Ramos (cell line): ENCODE results near the gene CTTNBP2.
"Not testable (repeated sequence)": the region's sequence is repeated elsewhere in the genome, so short reads cannot be mapped to it uniquely, and the experiment has no call there.

Experiments used
- in situ Hi-C: fragments of 300-500 bp; cut with MboI; formaldehyde crosslinking; loops from one replicate; pipeline ENCODE4 v1.14.3; 2022; ENCODE audit warnings: low sequenced_read_pairs; ENCODE audit not compliant: unreplicated experiment

The CTTNBP2 gene

GRCh38 chr7:117708173-117708572, 165.1 kb downstream of the CTTNBP2 start:
- in situ Hi-C loops, result not testable (repeated sequence)

- in situ Hi-C loops, result no loop called here
Observed at GRCh38 chr7:117707080-117707479, 166.2 kb downstream of the CTTNBP2 start.

- in situ Hi-C loops, result no loop called here
Observed at GRCh38 chr7:117706210-117706609, 167.0 kb downstream of the CTTNBP2 start.

GRCh38 chr7:117705630-117706029, 167.6 kb downstream of the CTTNBP2 start:
- in situ Hi-C loops, result no loop called here

GRCh38 chr7:117704063-117704462, 169.2 kb downstream of the CTTNBP2 start:
- in situ Hi-C loops, result no loop called here

GRCh38 chr7:117698018-117698417, 175.2 kb downstream of the CTTNBP2 start:
- in situ Hi-C loops, result no loop called here

- in situ Hi-C loops, result no loop called here
Observed at GRCh38 chr7:117692338-117692737, 180.9 kb downstream of the CTTNBP2 start.

GRCh38 chr7:117690147-117690546, 183.1 kb downstream of the CTTNBP2 start:
- in situ Hi-C loops, result no loop called here

GRCh38 chr7:117689406-117689805, 183.8 kb downstream of the CTTNBP2 start:
- in situ Hi-C loops, result no loop called here

GRCh38 chr7:117688126-117688525, 185.1 kb downstream of the CTTNBP2 start:
- in situ Hi-C loops, result no loop called here

- in situ Hi-C loops, result no loop called here
Observed at GRCh38 chr7:117686311-117686935, 186.8 kb downstream of the CTTNBP2 start.

GRCh38 chr7:117685795-117686194, 187.4 kb downstream of the CTTNBP2 start:
- in situ Hi-C loops, result no loop called here

GRCh38 chr7:117683430-117684175, 189.6 kb downstream of the CTTNBP2 start:
- in situ Hi-C loops, result no loop called here

- in situ Hi-C loops, result no loop called here
Observed at GRCh38 chr7:117682681-117683385, 190.4 kb downstream of the CTTNBP2 start.

- in situ Hi-C loops, result no loop called here
Observed at GRCh38 chr7:117679120-117679519, 194.1 kb downstream of the CTTNBP2 start.

- in situ Hi-C loops, result no loop called here
Observed at GRCh38 chr7:117675497-117676435, 197.5 kb downstream of the CTTNBP2 start.

- in situ Hi-C loops, result no loop called here
Observed at GRCh38 chr7:117674617-117675016, 198.6 kb downstream of the CTTNBP2 start.

GRCh38 chr7:117673839-117674238, 199.4 kb downstream of the CTTNBP2 start:
- in situ Hi-C loops, result no loop called here

GRCh38 chr7:117673367-117673766, 199.9 kb downstream of the CTTNBP2 start:
- in situ Hi-C loops, result no loop called here

- in situ Hi-C loops, result no loop called here
Observed at GRCh38 chr7:117672453-117672852, 200.8 kb downstream of the CTTNBP2 start.
